Mucosa of stomach (tissue), 1 donor: ENCODE data around the gene CEP85L.

Source experiments
- H3K27me3 ChIP-seq: one replicate; pipeline ENCODE4 v1.7.0; 2013; ENCODE audit warnings: mild to moderate bottlenecking, low read length; ENCODE audit not compliant: control insufficient read depth, insufficient read depth
- H3K36me3 ChIP-seq: one replicate; pipeline ENCODE4 v1.7.0; 2013; ENCODE audit warnings: low read length; ENCODE audit not compliant: control insufficient read depth, insufficient read depth
- H3K4me1 ChIP-seq: one replicate; pipeline ENCODE4 v1.7.0; 2013; ENCODE audit warnings: mild to moderate bottlenecking, low read length; ENCODE audit not compliant: control insufficient read depth, insufficient read depth
- H3K4me3 ChIP-seq: one replicate; pipeline ENCODE4 v1.7.0; 2013; ENCODE audit warnings: low read length
- H3K9ac ChIP-seq: one replicate; pipeline ENCODE4 v1.7.0; 2013; ENCODE audit warnings: mild to moderate bottlenecking, low read length, moderate library complexity
- H3K9me3 ChIP-seq: one replicate; pipeline ENCODE4 v1.7.0; 2013; ENCODE audit warnings: mild to moderate bottlenecking, low read length, moderate library complexity; ENCODE audit not compliant: control insufficient read depth
- donor health status: Pancreatic carcinoma.

CEP85L gene

GRCh38 chr6:118656847-118657451, 5.6 kb upstream of the CEP85L start:
- H3K27me3 ChIP-seq, result no peaks in the 10 kb centered on the region
- no peak overlapping the region for H3K9ac ChIP-seq
- no peak overlapping the region for H3K4me3 ChIP-seq
- H3K4me1 ChIP-seq, result peaks cover 4% of the 10 kb centered on the region
- no peaks in the 10 kb centered on the region for H3K9me3 ChIP-seq
- no peaks in the 10 kb centered on the region for H3K36me3 ChIP-seq

GRCh38 chr6:118652051-118652615, 742 bp upstream of the CEP85L start:
- peak overlapping the region; percentile 90 for H3K4me3 ChIP-seq
- H3K4me1 ChIP-seq, result no peaks in the 10 kb centered on the region
- no peaks in the 10 kb centered on the region for H3K36me3 ChIP-seq
- H3K9ac ChIP-seq, result peak overlapping the region; percentile 77
- no peaks in the 10 kb centered on the region for H3K27me3 ChIP-seq
- H3K9me3 ChIP-seq, result no peaks in the 10 kb centered on the region

GRCh38 chr6:118650582-118651281, 659 bp downstream of the CEP85L start:
- Histone ChIP-seq H3K9me3 (no peaks in the 10 kb centered on the region), H3K9ac (peak overlapping the region; percentile 85), H3K36me3 (no peaks in the 10 kb centered on the region), H3K4me3 (peak overlapping the region; percentile 64), H3K27me3 (no peaks in the 10 kb centered on the region), H3K4me1 (no peaks in the 10 kb centered on the region)

GRCh38 chr6:118649918-118650581, 1.3 kb downstream of the CEP85L start:
- Histone ChIP-seq H3K27me3 (no peaks in the 10 kb centered on the region), H3K4me3 (peak overlapping the region; percentile 64), H3K9ac (peak overlapping the region; percentile 85), H3K4me1 (peaks cover 5% of the 10 kb centered on the region), H3K36me3 (no peaks in the 10 kb centered on the region), H3K9me3 (no peaks in the 10 kb centered on the region)

DNA sequence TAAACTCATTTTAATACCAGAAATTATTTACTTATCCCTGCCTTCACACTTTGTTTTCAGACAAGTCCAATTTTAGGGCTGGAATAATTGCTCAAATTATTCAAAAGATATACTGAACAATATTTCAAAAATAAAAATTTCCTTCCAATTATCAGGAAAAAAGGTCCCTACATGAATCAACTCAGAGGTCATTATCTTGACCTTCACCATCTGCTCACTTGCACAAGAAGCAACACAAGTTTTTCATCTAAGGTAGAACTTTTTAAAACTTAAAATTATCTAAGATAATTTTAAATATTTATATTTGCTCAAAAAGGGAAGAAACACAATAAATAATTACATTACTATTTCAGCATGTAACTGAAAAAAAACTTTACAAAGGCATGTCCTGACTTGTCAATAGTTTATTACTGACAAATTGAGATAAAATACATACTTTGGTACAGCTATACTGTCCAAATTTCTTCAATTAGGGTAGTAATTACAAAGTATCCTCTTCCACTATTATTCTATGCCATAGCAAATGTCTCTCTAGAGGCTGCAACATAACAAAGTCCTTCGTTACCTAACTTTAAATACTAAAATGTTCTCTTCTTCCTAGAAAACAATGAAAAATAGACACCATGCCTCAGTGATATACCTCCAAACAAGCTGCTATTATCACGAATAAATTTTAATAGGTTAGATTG, 2.4 kb downstream of the CEP85L start:
- Histone ChIP-seq H3K27me3 (no peaks in the 10 kb centered on the region), H3K4me1 (peaks cover 6% of the 10 kb centered on the region), H3K9ac (peak overlapping the region; percentile 85), H3K9me3 (no peaks in the 10 kb centered on the region), H3K4me3 (no peak overlapping the region), H3K36me3 (no peaks in the 10 kb centered on the region)

- Histone ChIP-seq H3K4me3 (no peak overlapping the region), H3K9ac (no peak overlapping the region), H3K27me3 (no peaks in the 10 kb centered on the region), H3K4me1 (peaks cover 12% of the 10 kb centered on the region), H3K36me3 (no peaks in the 10 kb centered on the region), H3K9me3 (no peaks in the 10 kb centered on the region)
These were observed 4.4 kb downstream of the CEP85L start for GRCh38 chr6:118646977-118647376.

DNA sequence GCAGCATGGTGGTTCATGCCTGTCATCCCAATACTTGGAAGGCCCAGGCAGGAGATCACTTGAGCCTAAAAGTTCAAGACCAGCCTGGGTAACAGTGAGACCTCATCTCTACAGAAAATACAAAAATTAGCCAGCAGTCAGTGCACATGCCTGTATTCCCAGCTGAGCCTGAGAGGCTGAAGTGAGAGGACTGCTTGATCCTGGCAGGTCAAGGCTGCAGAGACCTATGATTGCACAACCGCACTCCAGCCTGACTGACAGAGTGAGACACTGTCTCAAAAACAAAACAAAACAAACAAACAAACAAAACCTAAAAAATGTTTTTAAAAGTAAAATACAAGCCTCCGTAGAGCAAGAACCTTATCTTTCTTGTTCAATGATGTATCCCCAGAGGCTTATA, 6.0 kb downstream of the CEP85L start:
- Histone ChIP-seq H3K4me1 (peaks cover 17% of the 10 kb centered on the region), H3K9me3 (no peaks in the 10 kb centered on the region), H3K27me3 (no peaks in the 10 kb centered on the region), H3K4me3 (no peak overlapping the region), H3K9ac (no peak overlapping the region), H3K36me3 (no peaks in the 10 kb centered on the region)

- H3K27me3 ChIP-seq, result no peaks in the 10 kb centered on the region
These were observed 7.4 kb downstream of the CEP85L start for GRCh38 chr6:118644007-118644406.

DNA sequence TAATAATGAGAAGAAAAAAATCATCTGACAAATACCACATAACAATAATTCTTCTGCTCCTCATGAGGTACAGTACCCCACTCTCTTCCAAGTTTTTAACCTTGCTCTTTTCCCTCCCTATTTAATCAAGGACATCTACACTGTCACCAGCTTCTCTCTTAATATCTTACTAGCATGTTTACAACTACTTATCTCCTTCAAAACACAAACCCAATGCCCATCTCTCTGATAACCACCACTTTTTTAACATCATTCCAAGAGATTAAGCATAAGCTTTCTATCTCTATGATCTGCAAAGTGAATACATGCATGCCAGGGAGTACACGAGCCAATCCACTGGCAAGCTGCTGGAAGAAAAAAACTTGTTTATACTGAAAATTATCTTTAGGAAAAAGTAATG, 10.3 kb downstream of the CEP85L start:
- peaks cover 31% of the 10 kb centered on the region for H3K4me1 ChIP-seq
- H3K9me3 ChIP-seq, result no peaks in the 10 kb centered on the region
- H3K4me3 ChIP-seq, result no peak overlapping the region
- H3K9ac ChIP-seq, result no peak overlapping the region
- H3K36me3 ChIP-seq, result no peaks in the 10 kb centered on the region
- no peaks in the 10 kb centered on the region for H3K27me3 ChIP-seq

More at GRCh38 chr6:118644007-118644406, 7.4 kb downstream of the CEP85L start:
- no peaks in the 10 kb centered on the region for H3K9me3 ChIP-seq
- peaks cover 29% of the 10 kb centered on the region for H3K4me1 ChIP-seq
- H3K36me3 ChIP-seq, result no peaks in the 10 kb centered on the region
- no peak overlapping the region for H3K4me3 ChIP-seq
- H3K9ac ChIP-seq, result no peak overlapping the region

DNA sequence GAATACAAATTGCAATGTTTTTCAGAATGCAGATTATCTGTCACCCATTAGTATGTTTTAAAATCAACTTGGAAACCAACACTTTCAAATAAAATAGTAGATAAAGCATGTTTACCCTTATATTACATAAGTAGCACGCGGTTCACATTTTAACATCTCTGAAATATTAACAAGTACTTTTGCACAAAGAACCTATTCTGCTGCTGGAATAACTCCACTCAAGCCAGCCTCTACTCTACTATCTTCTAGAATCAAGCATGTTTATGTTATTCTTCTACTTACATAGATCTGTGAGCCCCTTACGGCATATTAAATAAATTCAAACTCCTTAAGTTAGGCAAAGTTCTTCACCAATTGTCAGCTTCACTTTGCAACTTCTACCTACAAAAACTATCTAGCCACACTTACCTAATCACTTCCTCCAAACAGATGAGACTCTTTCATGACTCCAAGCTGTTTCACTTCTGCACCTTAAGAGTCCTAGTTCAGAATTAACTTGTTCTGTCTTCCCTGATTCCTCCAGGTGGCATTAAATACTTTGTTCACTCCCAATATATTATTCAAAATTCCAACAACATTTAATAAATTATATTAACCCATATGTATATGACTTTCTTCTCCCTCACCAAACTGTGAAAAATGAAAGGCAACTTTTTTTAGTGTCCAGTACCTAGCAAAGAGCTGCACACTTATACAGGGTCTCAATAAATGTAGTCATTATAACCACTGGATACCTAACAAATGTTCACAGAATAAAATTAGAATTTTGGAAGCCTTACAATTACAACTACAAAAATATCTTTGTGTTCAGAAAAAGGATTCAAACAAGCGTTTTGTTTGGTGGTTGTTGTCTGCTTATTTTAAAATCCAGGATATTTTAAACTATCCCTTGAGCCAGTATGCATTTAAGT, 12.1 kb downstream of the CEP85L start:
- peaks cover 27% of the 10 kb centered on the region for H3K4me1 ChIP-seq
- H3K9ac ChIP-seq, result no peak overlapping the region
- no peaks in the 10 kb centered on the region for H3K9me3 ChIP-seq
- no peaks in the 10 kb centered on the region for H3K36me3 ChIP-seq
- no peak overlapping the region for H3K4me3 ChIP-seq
- no peaks in the 10 kb centered on the region for H3K27me3 ChIP-seq

GRCh38 chr6:118638288-118638687, 13.1 kb downstream of the CEP85L start:
- no peaks in the 10 kb centered on the region for H3K27me3 ChIP-seq
- no peaks in the 10 kb centered on the region for H3K9me3 ChIP-seq
- H3K4me1 ChIP-seq, result peaks cover 19% of the 10 kb centered on the region

More at GRCh38 chr6:118638288-118638687, 13.1 kb downstream of the CEP85L start:
- Histone ChIP-seq H3K36me3 (no peaks in the 10 kb centered on the region), H3K9ac (no peak overlapping the region), H3K4me3 (no peak overlapping the region)
